Fibroblast of upper back skin (primary cell): ENCODE measurements around the gene NCAM2.

Experiments
- DNase-seq: peaks from one replicate; pipeline ENCODE4 v3.0.0-alpha.2; 2013

Gene NCAM2

GRCh38 chr21:21464684-21465083 is 466.5 kb downstream of the NCAM2 start:
- no peak for DNase-seq

DNA sequence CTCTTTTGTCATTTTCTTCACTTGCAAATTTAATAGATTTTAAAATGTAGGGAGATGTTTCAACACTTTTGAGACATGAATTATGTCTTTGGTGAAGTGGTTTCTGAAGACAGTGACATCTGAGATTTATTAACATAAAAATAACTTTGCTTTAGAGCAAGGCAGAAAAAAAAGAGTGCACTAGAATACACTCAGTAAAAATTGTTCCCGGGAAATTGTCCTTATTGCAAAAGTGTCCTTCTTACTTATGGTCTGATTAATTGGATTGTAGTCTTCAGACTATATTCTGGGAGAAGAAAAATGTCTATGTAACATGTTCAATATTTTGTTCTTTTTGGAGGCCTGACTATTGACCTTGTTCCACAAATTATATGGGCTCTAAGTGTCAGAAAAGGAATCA is 468.5 kb downstream of the NCAM2 start:
- no peak for DNase-seq

DNA sequence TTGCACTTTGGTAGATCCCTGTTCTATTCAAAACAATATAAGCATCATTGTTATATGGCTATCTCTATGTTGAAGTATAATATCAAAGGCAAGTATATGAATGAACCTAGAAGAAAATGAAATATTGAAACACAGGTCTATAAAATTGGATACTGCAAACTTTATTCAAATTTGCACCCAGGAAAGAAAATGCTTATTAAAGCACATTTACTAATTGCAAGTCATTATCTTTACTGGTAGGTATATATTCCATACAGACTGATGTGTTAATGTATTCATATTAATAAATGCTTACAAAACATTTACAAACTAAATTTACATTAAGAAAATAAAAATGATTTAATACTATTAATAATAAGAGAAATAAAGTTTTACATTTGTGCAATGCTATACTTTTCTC is 469.8 kb downstream of the NCAM2 start:
- DNase-seq: no peak

- no peak for DNase-seq
Observed at GRCh38 chr21:21481239-21481638, 483.0 kb downstream of the NCAM2 start.

DNA sequence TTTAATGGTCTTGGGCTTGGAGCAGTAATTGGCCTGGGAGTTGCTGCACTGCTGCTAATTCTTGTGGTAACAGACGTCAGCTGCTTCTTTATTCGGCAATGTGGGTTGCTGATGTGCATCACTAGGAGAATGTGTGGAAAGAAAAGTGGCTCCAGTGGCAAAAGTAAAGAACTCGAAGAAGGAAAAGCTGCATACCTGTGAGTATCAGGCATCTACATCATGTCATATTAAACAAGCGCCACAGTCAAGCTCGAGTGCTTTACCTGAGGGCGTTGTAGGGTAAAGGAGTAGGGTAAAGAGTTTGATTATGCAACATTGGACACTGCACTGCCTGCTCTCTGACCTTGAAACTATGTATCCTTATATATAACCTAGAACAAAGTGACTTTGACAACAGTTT is 510.6 kb downstream of the NCAM2 start:
- no peak for DNase-seq

GRCh38 chr21:21530680-21531079 is 532.5 kb downstream of the NCAM2 start:
- DNase-seq: no peak

- peak; percentile 7 for DNase-seq
Observed at GRCh38 chr21:21547368-21547953, 549.3 kb downstream of the NCAM2 start.

GRCh38 chr21:21559285-21560045 is 561.3 kb downstream of the NCAM2 start:
- no peak for DNase-seq
